HG03097 (cell line): ENCODE results near the gene TFCP2L1.
"Not testable (repeated sequence)": the region's sequence is repeated elsewhere in the genome, so short reads cannot be mapped to it uniquely, and the experiment has no call there.

ENCODE experiments used
- ATAC-seq: cut with Tn5 transposase; IDR thresholded peaks from one replicate; pipeline ENCODE4 v1.9.1; 2021; ENCODE audit not compliant: unreplicated experiment, low FRiP score

TFCP2L1 gene

DNA sequence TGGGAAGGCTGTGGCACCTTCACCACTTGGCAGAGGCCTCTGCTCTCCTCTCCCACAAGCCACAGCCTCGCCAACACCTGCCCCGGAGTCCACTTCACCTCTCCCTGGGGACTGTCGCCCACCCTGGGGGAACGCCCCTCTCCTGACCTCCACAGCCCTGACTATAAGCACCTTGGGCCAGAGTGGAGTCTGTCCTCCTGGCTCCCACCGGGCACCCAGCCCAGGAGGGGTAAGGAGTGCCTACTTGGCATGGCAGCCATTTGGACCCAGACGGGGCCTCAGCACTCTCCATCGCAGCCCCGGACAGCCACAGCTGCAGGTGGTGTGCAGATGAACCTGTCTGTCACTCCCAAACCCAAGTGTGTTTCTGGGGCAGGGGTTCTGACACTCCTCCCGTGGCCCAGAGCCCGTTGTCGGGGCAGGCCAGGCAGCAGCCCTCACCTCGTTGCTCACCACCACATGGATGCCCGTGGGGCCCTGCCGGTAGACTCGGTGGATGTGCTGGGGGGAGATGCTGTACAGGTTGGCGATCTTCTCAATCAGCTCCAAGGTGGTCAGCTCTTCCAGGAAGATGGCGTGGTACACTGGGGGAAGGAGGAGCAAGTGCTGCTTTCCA is 53.5 kb downstream of the TFCP2L1 start:
- no peak for ATAC-seq

GRCh38 chr2:121228521-121228920 is 56.5 kb downstream of the TFCP2L1 start:
- ATAC-seq: no peak

GRCh38 chr2:121227381-121228144 is 57.4 kb downstream of the TFCP2L1 start:
- ATAC-seq: not testable (repeated sequence)

DNA sequence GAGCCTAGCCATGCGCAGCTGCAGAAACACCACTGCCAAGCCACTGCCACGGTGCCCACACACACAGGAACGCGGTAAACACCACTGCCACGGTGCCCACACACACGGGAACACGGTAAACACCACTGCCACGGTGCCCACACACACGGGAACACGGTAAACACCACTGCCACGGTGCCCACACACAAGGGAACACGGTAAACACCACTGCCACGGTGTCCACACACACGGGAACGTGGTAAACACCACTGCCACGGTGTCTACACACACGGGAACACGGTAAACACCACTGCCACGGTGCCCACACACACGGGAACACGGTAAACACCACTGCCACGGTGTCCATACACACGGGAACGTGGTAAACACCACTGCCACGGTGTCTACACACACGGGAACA is 59.3 kb downstream of the TFCP2L1 start:
- not testable (repeated sequence) for ATAC-seq

DNA sequence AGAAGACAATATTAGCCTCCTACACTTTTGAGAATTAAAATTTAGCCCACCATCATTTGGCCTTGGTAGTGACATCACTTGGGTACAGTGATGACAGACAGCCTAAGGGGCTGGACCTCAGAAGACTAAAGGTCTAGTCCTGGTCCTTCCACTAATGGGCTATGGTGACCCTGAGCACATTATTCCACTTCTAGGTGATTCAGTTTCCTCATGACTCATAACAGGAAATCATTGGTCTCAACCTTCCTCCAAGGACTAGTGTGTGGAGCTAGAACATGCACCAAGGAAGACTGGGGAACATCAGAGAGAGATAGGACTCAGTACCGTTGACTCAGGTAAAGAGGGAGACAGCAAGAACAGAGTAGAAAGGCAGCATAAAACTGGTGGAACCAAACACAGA is 64.0 kb downstream of the TFCP2L1 start:
- no peak for ATAC-seq

GRCh38 chr2:121219866-121220265 is 65.1 kb downstream of the TFCP2L1 start:
- ATAC-seq: no peak

DNA sequence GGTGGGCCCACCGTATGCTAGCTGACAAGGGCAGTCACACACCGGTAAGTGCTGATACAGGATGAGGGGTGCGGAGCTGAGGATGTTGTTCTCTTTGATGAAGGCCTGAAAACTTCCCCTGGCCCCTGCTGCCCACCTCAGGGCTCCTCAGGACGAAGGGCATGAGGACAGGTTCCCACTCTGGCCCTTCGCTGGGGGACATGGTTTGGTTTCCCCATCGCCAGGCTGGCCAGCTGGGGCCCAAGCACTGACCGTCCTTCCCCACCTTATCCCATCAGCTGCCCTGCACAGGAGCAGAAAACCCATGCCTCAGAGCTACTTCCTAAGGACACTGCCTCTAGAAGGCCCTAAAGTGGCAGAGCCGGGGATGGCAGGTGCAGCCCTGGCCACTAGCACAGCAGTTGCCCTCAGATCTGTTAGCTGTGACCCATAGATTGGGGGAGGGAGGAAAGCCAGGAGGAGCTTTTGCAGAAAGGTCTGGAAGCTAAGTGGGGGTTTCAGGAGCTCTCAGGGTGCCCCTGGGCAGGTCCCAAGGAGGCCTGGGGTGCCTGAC is 66.5 kb downstream of the TFCP2L1 start:
- ATAC-seq: no peak

DNA sequence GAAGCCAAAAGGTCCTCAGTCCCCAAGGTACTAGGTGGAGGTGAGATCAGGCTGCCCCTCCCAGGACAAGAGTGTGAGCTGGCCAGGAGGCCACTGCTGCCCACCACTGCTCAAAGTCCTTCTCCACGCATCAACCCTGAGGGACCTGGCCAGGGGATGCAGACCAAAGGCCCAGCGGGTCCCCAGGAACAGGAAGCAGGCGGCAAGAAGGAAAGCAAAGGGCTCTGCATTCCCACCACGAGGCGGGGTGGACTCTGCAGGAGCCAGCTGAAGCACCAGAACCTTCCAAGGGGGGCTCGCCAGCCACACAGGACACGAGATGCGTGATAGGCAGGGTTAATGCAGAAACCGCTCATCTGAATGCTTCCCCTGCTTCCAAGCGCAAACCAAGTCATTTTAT is 67.4 kb downstream of the TFCP2L1 start:
- ATAC-seq: no peak

DNA sequence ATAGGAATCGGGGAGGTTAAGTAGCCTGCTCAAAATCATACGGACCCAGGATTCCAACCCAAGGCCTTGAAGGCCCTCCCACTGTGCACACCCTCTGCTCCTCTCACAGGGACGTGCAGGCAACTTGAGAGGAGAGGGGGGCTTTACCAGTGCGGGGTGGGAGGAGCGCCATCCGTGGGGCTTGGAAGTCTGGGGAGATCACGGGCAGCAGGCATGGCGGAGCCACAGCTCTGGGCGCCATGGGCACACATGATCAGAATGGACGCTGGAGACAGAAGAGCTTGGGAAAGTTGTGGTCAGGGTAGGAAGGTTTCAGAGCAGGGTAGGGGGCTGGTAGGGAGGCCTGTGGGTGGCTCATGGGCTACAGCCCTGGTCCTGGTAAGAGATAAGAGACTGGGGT is 70.7 kb downstream of the TFCP2L1 start:
- ATAC-seq: no peak

GRCh38 chr2:121213386-121213785 is 71.6 kb downstream of the TFCP2L1 start:
- no peak for ATAC-seq

DNA sequence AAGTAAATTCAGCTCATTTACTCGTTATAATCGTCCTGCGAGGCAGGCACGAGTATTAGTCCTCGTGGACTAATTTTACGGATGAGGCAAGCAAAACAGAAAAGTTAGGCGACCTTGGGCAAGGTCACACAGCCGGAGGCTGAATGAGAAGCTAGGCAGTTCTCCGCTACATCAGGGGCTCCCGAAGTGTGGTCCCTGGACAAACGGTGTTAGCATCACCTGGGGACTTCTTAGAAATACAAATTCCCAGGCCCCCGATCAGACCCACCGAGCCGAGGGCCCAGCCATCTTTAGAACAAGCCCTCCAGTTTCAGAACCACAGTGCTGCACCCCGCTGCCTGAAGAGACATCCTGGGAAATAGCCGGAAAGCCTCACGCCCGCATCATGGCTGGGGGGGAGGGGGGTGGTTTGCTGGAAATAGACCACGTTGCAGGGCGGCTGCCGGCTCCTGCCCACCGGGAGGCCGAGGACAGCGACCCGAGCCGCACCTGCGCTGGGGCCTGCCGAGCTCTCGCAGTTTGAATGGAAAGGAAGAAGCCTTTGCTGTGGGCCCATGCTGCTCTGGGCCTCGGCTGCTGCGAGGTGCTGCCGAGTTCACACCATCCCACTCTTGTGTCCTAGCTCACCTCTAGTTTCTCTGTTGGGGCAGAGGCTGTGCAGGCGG is 72.2 kb downstream of the TFCP2L1 start:
- ATAC-seq: no peak

- no peak for ATAC-seq
These were observed 73.3 kb downstream of the TFCP2L1 start for GRCh38 chr2:121211689-121212151.

- no peak for ATAC-seq
These were observed 73.8 kb downstream of the TFCP2L1 start for GRCh38 chr2:121211251-121211650.

DNA sequence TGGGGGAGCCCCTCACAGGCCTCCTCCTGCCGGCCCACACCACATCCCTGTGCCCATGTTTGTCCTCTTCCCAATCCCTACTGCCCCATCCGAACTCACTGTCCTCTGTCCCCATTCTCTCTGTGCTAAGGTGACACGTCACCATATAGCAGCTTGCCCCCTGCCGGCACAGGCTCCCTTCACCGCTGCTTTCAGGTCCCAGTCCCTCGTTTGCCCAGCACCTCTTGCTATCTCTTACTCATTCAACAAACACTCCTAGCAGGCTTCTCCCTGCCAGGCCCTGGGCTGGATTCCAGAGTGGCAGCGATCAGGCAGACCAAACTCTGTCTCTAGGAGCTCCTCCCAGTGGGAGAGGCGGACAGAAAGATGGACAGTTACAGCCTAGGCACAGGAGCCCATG is 74.3 kb downstream of the TFCP2L1 start:
- no peak for ATAC-seq

DNA sequence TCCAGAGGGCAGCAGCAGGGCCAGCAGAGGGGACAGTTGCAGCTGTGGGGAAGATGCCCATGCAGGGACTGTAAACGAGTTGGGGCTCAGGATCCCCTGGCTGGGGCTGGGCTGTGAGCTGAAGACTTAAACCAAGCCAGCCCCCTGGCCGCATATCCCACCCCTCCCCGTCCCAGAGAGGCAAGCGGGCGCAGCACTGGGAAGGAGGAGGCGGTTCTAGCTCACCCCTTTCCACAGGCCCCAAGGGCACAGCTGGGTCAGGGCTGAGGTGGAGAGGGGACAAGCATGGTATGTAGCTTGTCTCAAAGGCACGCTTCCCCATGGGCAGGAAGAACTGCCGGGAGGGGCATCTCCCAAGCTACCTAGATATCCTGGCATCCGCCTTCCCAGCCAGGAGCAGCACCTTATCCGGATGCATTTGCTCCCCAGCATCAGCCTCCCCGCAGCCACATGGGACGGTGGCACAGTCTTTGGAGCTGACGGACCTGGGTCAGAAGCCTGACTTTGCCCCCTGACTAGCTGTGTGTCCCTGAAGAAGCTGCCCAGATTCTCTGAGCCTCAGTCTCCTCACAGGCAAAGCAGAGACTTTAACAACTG is 75.9 kb downstream of the TFCP2L1 start:
- no peak for ATAC-seq

DNA sequence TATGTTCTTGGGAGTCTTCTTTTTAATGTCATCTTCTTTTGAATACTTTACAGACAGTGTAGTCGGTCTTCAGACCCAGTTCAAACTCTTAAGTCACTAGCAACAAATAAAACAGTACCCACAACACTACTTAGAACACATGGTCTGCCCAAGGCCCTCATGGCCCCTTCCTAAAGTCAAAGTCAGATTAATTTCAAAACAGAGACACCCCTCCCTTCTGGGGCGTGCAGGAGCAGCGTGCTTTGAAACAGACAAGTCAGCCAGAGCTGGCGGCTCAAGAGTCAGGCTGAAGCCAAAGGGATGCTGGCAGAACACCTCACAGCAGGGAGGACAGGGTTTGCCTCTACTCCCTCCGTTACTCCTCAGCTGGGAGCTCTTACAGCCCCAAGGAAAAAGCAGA is 77.5 kb downstream of the TFCP2L1 start:
- ATAC-seq: no peak

DNA sequence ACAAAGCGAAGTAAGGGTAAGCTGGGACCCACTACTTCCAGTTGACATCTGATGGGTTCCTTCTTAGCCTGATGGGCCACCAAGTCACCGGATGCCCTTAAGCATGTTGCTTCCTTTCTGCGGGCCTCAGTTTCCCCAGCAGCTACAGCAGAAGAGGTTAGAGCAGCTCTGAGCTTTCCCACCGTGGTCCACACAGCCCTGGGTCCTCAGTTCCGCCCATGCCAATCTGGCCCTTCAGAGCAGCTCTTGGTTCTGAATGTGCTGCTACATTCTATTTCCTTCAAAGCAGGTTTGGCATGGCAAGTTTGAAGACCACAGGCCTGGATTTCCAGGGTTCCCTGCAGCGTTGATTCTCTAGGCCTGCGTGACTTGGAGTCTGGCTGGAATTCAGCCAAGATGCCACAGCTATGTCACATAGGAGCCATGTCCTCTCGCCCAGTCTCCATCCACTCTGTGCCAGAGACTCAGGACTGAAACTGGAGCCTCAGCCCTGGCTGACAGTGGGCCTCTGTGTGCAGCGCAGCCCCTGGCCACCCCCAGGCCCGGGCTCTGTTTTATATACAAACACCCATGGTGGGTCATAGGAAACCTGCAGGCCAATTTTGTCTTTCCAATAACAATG is 79.6 kb downstream of the TFCP2L1 start:
- no peak for ATAC-seq

- ATAC-seq: no peak
These were observed 81.3 kb downstream of the TFCP2L1 start for GRCh38 chr2:121203591-121204249.

- no peak for ATAC-seq
These were observed 82.3 kb downstream of the TFCP2L1 start for GRCh38 chr2:121202541-121203310.
